HepG2 (cell line): ENCODE data around the gene IL32. TPM values are rescaled to one million over a fixed set of nuclear protein-coding genes. Genes with fewer than 3 reads are reported as not detected.

Experiments
- FOXA1 ChIP-seq, 2 experiments: fragments of 450-650 bp in 1 of 2; sonication (generic) in 1 of 2; formaldehyde crosslinking in 1 of 2; IDR thresholded peaks; 2 replicates each; pipeline versions ENCODE4 v1.4.0 to v1.6.1; 2016 to 2020; ENCODE audit warnings: missing genetic modification reagents in 1 of 2
- GPBP1L1 ChIP-seq: sonication (generic); formaldehyde crosslinking; IDR thresholded peaks from 2 replicates; pipeline ENCODE4 v1.5.0; 2020; ENCODE audit warnings: mild to moderate bottlenecking, missing genetic modification reagents
- KLF9 ChIP-seq: IDR thresholded peaks from 2 replicates; pipeline ENCODE4 v1.6.1; 2016; ENCODE audit warnings: low read depth
- MIER3 ChIP-seq: IDR thresholded peaks from 2 replicates; pipeline ENCODE4 v1.6.1; 2016; ENCODE audit warnings: missing compliant biosample characterization, borderline replicate concordance
- NFKBIZ ChIP-seq: IDR thresholded peaks from 2 replicates; pipeline ENCODE4 v1.6.1; 2018; ENCODE audit warnings: missing genetic modification reagents, missing compliant biosample characterization
- POLR2A ChIP-seq, 2 experiments: IDR thresholded peaks; 2 replicates each; pipeline ENCODE4 v1.6.1; 2011; ENCODE audit warnings: low read depth in 2 of 2, low read length in 2 of 2, mild to moderate bottlenecking in 1 of 2, moderate library complexity in 1 of 2; ENCODE audit not compliant: insufficient read depth in 1 of 2
- RAD21 ChIP-seq: fragments of 450-650 bp; formaldehyde crosslinking; IDR thresholded peaks from 2 replicates; pipeline ENCODE4 v1.5.0; 2020; ENCODE audit warnings: mild to moderate bottlenecking
- RERE ChIP-seq: IDR thresholded peaks from 2 replicates; pipeline ENCODE4 v1.6.1; 2016; ENCODE audit warnings: low read depth, missing genetic modification reagents, missing compliant biosample characterization
- SMAD3 ChIP-seq: sonication (generic); formaldehyde crosslinking; IDR thresholded peaks from 2 replicates; pipeline ENCODE4 v1.4.0; 2020; ENCODE audit warnings: missing genetic modification reagents
- TCF7L2 ChIP-seq: IDR thresholded peaks from 2 replicates; pipeline ENCODE4 v1.6.1; 2011; ENCODE audit warnings: mild to moderate bottlenecking, low read depth, low read length, moderate library complexity
- TMF1 ChIP-seq: sonication (generic); formaldehyde crosslinking; IDR thresholded peaks from 2 replicates; pipeline ENCODE4 v1.8.1; 2022; ENCODE audit warnings: low read depth, missing genetic modification reagents
- TP53 ChIP-seq: sonication (generic); formaldehyde crosslinking; conservative IDR thresholded peaks from 2 replicates; pipeline ENCODE4 v1.4.0; 2020; ENCODE audit warnings: missing genetic modification reagents
- ZNF10 ChIP-seq: sonication (generic); formaldehyde crosslinking; IDR thresholded peaks from 2 replicates; pipeline ENCODE4 v1.4.0; 2020; ENCODE audit warnings: mild to moderate bottlenecking, low read depth, missing genetic modification reagents, borderline replicate concordance
- ZNF12 ChIP-seq: sonication (generic); formaldehyde crosslinking; IDR thresholded peaks from 2 replicates; pipeline ENCODE4 v1.5.0; 2020; ENCODE audit warnings: missing genetic modification reagents
- ZNF205 ChIP-seq: IDR thresholded peaks from 2 replicates; pipeline ENCODE4 v1.6.1; 2018; ENCODE audit warnings: missing biosample characterization, missing genetic modification reagents
- ZNF512 ChIP-seq: sonication (generic); formaldehyde crosslinking; IDR thresholded peaks from 2 replicates; pipeline ENCODE4 v1.4.0; 2020; ENCODE audit warnings: mild to moderate bottlenecking, missing genetic modification reagents
- ZNF768 ChIP-seq: sonication (generic); formaldehyde crosslinking; IDR thresholded peaks from 2 replicates; pipeline ENCODE4 v1.4.0; 2020; ENCODE audit warnings: missing genetic modification reagents
- ZNF788 ChIP-seq: sonication (generic); formaldehyde crosslinking; IDR thresholded peaks from 2 replicates; pipeline ENCODE4 v1.5.0; 2020; ENCODE audit warnings: mild to moderate bottlenecking, missing genetic modification reagents, borderline replicate concordance
- ZSCAN21 ChIP-seq: sonication (generic); formaldehyde crosslinking; IDR thresholded peaks from 2 replicates; pipeline ENCODE4 v1.8.0; 2022; ENCODE audit warnings: mild to moderate bottlenecking, missing genetic modification reagents, moderate library complexity, borderline replicate concordance
- polyA plus RNA-seq, 8 experiments: library from polyadenylated mRNA; depleted of rRNA in 3 of 8; stranded (reverse) in 7 of 8; unstranded in 1 of 8; fragments of >200 nt; fragmentation: Illumina TruSeq in 4 of 8; extraction: Trizol in 4 of 8; gene quantifications; 2 replicates each; pipeline versions ENCODE4 v1.2.1 to v1.2.3, GENCODE V29; 2011 to 2016; ENCODE audit warnings: low read depth in 4 of 8, missing spikeins in 1 of 8, mixed read lengths in 1 of 8; ENCODE audit not compliant: insufficient read depth in 1 of 8
- total RNA-seq, 5 experiments: library from RNA; depleted of rRNA; stranded (reverse); fragments of >200 nt; fragmentation: Illumina TruSeq; extraction: Trizol; gene quantifications; 2 replicates each; pipeline ENCODE4 v1.2.3, GENCODE V29; 2016; ENCODE audit warnings: low read depth in 1 of 5
- TF ChIP-seq, protein P1 (sequence below): sonication (generic); formaldehyde crosslinking; IDR thresholded peaks from 2 replicates; pipeline ENCODE4 v1.5.1; 2020; ENCODE audit warnings: mild to moderate bottlenecking, moderate library complexity, missing genetic modification reagents

The IL32 gene
- total and polyA plus RNA-seq, 2 of the 13 experiments (the other 11 are each of a cell fraction or from before 2014, with no cell fraction given), result 115 to 165 TPM

DNA sequence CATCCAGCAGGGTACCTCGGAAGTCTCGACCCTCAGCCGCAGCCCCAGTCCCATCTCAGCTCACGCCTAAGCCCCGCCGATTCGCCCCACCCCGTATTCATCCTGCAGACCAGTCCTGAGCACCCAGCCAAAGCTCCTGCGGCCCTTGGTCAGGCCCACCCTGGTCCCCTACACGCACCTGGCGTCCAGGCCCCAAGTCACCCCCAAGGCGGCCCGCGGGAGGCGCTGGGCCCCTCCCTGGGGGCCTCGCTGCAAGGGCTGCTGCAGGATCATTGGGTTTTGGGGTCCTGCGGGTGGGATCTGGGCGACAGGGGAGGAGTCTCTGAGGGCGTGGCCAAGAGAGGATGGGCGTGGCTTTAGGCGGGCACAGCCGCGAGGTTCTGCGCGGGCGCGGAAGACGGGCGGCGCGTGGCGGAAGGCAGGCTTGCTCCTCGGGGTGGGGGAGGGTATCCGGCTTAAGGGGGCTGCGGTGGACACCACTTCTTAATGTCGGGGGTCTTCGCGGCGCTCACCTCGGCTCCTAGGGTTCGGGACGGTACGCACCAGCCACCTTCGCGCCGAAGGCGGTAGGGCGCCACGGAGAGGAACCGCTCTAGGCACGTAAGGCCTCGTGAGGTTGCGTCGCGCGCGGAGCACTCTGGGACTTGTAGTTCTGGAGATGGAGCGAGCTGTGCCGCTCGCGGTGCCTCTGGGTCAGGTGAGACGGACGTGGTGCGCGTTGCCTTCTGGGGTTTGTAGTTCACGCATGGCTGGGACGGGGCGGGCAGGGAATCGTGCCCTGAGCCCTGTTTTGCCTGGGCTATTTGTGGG lies 41.6 kb upstream of the IL32 start, which contains the start of the genes HCFC1R1 and THOC6 (continued):
- TF ChIP-seq ZNF512 (CRISPR knock-in tag) (no peak), GPBP1L1 (CRISPR knock-in tag) (no peak), TCF7L2 (no peak), RAD21 (CRISPR knock-in tag) (no peak; the same call in none of the 2 replicates), ZNF10 (CRISPR knock-in tag) (no peak), ZNF12 (0 out of 2 replicates have a peak, but pooled peaks have one; percentile 24), ZNF205 (CRISPR knock-in tag) (peak; percentile 82; the same call in 1 of the 2 replicates), POLR2A (IDR thresholded peaks at IDR 0.05; ENCODE audit: insufficient read depth in 1 of 2, low read depth in 2 of 2, low read length in 2 of 2) (peak; percentile 81 to 93), SMAD3 (peak; percentile 56; the same call in 1 of the 2 replicates), TP53 (CRISPR knock-in tag) (no peak), KLF9 (peak; percentile 75; the same call in 1 of the 2 replicates), NFKBIZ (CRISPR knock-in tag) (peak; percentile 41; the same call in 1 of the 2 replicates), ZNF768 (CRISPR knock-in tag) (peak; percentile 67; the same call in 1 of the 2 replicates), TMF1 (CRISPR knock-in tag) (peak; percentile 70; the same call in 1 of the 2 replicates), MIER3 (CRISPR knock-in tag) (peak; percentile 84; the same call in 1 of the 2 replicates), ZNF788 (peak; percentile 94; the same call in 1 of the 2 replicates), RERE (CRISPR knock-in tag) (0 out of 2 replicates have a peak, but pooled peaks have one; percentile 13), FOXA1 (IDR thresholded peaks at IDR 0.05) (no peak), FOXA1 (CRISPR knock-in tag; IDR thresholded peaks at IDR 0.05) (peak; percentile 57), ZSCAN21 (CRISPR knock-in tag) (no peak)
- TF ChIP-seq, protein P1, sequence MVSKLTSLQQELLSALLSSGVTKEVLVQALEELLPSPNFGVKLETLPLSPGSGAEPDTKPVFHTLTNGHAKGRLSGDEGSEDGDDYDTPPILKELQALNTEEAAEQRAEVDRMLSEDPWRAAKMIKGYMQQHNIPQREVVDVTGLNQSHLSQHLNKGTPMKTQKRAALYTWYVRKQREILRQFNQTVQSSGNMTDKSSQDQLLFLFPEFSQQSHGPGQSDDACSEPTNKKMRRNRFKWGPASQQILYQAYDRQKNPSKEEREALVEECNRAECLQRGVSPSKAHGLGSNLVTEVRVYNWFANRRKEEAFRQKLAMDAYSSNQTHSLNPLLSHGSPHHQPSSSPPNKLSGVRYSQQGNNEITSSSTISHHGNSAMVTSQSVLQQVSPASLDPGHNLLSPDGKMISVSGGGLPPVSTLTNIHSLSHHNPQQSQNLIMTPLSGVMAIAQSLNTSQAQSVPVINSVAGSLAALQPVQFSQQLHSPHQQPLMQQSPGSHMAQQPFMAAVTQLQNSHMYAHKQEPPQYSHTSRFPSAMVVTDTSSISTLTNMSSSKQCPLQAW (CRISPR knock-in tag), result peak; percentile 86
